Measurements from ENCODE around the gene SFMBT1. TPM values are rescaled to one million over a fixed set of nuclear protein-coding genes. Genes with fewer than 3 reads are reported as not detected.

The SFMBT1 gene
- total RNA-seq, 1 donor from 2014 or later = 4.4 TPM

- DNase-seq (ENCODE audit: low read depth, low spot score) = no peak
Observed at GRCh38 chr3:52925405-52926313, 120.2 kb downstream of the SFMBT1 start.

GRCh38 chr3:52923963-52924362 lies 121.9 kb downstream of the SFMBT1 start:
- DNase-seq (ENCODE audit: low read depth, low spot score) = no peak

- DNase-seq (ENCODE audit: low read depth, low spot score) = no peak
Observed at GRCh38 chr3:52920841-52921240, 125.0 kb downstream of the SFMBT1 start.

- no peak for DNase-seq (ENCODE audit: low read depth, low spot score)
Observed at GRCh38 chr3:52917044-52917443, 128.8 kb downstream of the SFMBT1 start.

- DNase-seq (ENCODE audit: low read depth, low spot score) = no peak
Observed at GRCh38 chr3:52915294-52915693, 130.6 kb downstream of the SFMBT1 start.

- DNase-seq (ENCODE audit: low read depth, low spot score) = no peak
Observed at GRCh38 chr3:52912885-52913731, 132.8 kb downstream of the SFMBT1 start.

GRCh38 chr3:52910823-52911222 lies 135.1 kb downstream of the SFMBT1 start:
- DNase-seq (ENCODE audit: low read depth, low spot score) = no peak

GRCh38 chr3:52907497-52907896 lies 138.4 kb downstream of the SFMBT1 start:
- DNase-seq (ENCODE audit: low read depth, low spot score) = no peak

GRCh38 chr3:52904552-52904951 lies 141.3 kb downstream of the SFMBT1 start:
- no peak for DNase-seq (ENCODE audit: low read depth, low spot score)

GRCh38 chr3:52904000-52904399 lies 141.9 kb downstream of the SFMBT1 start:
- no peak for DNase-seq (ENCODE audit: low read depth, low spot score)

GRCh38 chr3:52897130-52898122 lies 148.4 kb downstream of the SFMBT1 start, which contains the start of gene STIMATE:
Gene STIMATE, minus strand, starts transcription at chr3:52897548. Its CDS starts 98 bp downstream, at chr3:52897450.
- no peak for DNase-seq (ENCODE audit: low read depth, low spot score)

GRCh38 chr3:52896613-52897012 lies 149.3 kb downstream of the SFMBT1 start:
- no peak for DNase-seq (ENCODE audit: low read depth, low spot score)

- DNase-seq (ENCODE audit: low read depth, low spot score) = no peak
Observed at GRCh38 chr3:52896151-52896550, 149.7 kb downstream of the SFMBT1 start.

GRCh38 chr3:52895418-52895817 lies 150.5 kb downstream of the SFMBT1 start:
- DNase-seq (ENCODE audit: low read depth, low spot score) = no peak

- DNase-seq (ENCODE audit: low read depth, low spot score) = no peak
Observed at GRCh38 chr3:52894756-52895155, 151.1 kb downstream of the SFMBT1 start.

- DNase-seq (ENCODE audit: low read depth, low spot score) = no peak
Observed at GRCh38 chr3:52893723-52894122, 152.2 kb downstream of the SFMBT1 start.

GRCh38 chr3:52892625-52893311 lies 153.1 kb downstream of the SFMBT1 start:
- no peak for DNase-seq (ENCODE audit: low read depth, low spot score)

- no peak for DNase-seq (ENCODE audit: low read depth, low spot score)
Observed at GRCh38 chr3:52892290-52892624, 153.6 kb downstream of the SFMBT1 start.

GRCh38 chr3:52891615-52892081 lies 154.2 kb downstream of the SFMBT1 start:
- no peak for DNase-seq (ENCODE audit: low read depth, low spot score)

- DNase-seq (ENCODE audit: low read depth, low spot score) = no peak
Observed at GRCh38 chr3:52891164-52891563, 154.7 kb downstream of the SFMBT1 start.
